Measurements from ENCODE around the gene AFF3.

Gene AFF3

GRCh38 chr2:99571021-99571420 lies 571.4 kb downstream of the AFF3 start:
- DNase-seq = no peak

- peak; percentile 67 to 75 for DNase-seq
Observed at GRCh38 chr2:99569386-99569785, 573.0 kb downstream of the AFF3 start.

- no peak for DNase-seq
Observed at GRCh38 chr2:99565227-99565626, 577.2 kb downstream of the AFF3 start.

GRCh38 chr2:99562516-99562915 lies 579.9 kb downstream of the AFF3 start:
- no peak for DNase-seq

GRCh38 chr2:99561804-99562203 lies 580.6 kb downstream of the AFF3 start:
- DNase-seq = no peak

GRCh38 chr2:99559075-99559662 lies 583.2 kb downstream of the AFF3 start:
- DNase-seq = peak; percentile 22 to 92

- no peak for DNase-seq
Observed at GRCh38 chr2:99555404-99555803, 587.0 kb downstream of the AFF3 start.

- DNase-seq = no peak
Observed at GRCh38 chr2:99554871-99555270, 587.5 kb downstream of the AFF3 start.

- no peak for DNase-seq
Observed at GRCh38 chr2:99554238-99554637, 588.2 kb downstream of the AFF3 start.

- DNase-seq = no peak
Observed at GRCh38 chr2:99552529-99552928, 589.9 kb downstream of the AFF3 start.

GRCh38 chr2:99550368-99550767 lies 592.0 kb downstream of the AFF3 start:
- DNase-seq = no peak

- no peak for DNase-seq
Observed at GRCh38 chr2:99545604-99546003, 596.8 kb downstream of the AFF3 start.

GRCh38 chr2:99545066-99545465 lies 597.3 kb downstream of the AFF3 start:
- no peak for DNase-seq

GRCh38 chr2:99544608-99545007 lies 597.8 kb downstream of the AFF3 start:
- no peak for DNase-seq

GRCh38 chr2:99543247-99543646 lies 599.1 kb downstream of the AFF3 start:
- DNase-seq = no peak

- DNase-seq = no peak
Observed at GRCh38 chr2:99537910-99538485, 604.4 kb downstream of the AFF3 start.

GRCh38 chr2:99524056-99524455 lies 618.3 kb downstream of the AFF3 start:
- no peak for DNase-seq

GRCh38 chr2:99522157-99522556 lies 620.2 kb downstream of the AFF3 start:
- no peak for DNase-seq

GRCh38 chr2:99520813-99521212 lies 621.6 kb downstream of the AFF3 start:
- no peak for DNase-seq

GRCh38 chr2:99520195-99520594 lies 622.2 kb downstream of the AFF3 start:
- no peak for DNase-seq

GRCh38 chr2:99514357-99514756 lies 628.0 kb downstream of the AFF3 start:
- no peak for DNase-seq

GRCh38 chr2:99512181-99512591 lies 630.2 kb downstream of the AFF3 start:
- no peak for DNase-seq

GRCh38 chr2:99509387-99509786 lies 633.0 kb downstream of the AFF3 start:
- no peak for DNase-seq

GRCh38 chr2:99507937-99508818 lies 634.2 kb downstream of the AFF3 start:
- DNase-seq = no peak
